ENCODE measurements around the gene SNPH.

Gene SNPH

DNA sequence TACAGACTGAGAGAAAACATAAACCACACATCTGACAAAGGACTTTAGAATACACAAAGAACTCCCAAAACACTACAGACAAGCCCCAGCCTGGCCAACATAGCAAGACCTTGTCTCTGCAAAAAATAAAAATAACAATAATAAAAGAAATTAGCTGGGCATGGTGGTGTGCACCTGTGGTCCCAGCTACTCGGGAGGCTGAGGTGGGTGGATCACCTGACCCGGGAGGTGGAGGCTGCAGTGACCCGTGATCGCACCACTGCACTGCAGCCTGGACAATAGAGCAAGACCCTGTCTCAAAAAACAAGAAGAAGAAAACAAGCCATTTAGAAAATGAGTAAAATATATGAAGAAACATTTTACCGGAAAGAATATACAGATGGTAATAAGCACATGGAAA lies 49.7 kb downstream of the SNPH start:
- TF ChIP-seq, protein P1, sequence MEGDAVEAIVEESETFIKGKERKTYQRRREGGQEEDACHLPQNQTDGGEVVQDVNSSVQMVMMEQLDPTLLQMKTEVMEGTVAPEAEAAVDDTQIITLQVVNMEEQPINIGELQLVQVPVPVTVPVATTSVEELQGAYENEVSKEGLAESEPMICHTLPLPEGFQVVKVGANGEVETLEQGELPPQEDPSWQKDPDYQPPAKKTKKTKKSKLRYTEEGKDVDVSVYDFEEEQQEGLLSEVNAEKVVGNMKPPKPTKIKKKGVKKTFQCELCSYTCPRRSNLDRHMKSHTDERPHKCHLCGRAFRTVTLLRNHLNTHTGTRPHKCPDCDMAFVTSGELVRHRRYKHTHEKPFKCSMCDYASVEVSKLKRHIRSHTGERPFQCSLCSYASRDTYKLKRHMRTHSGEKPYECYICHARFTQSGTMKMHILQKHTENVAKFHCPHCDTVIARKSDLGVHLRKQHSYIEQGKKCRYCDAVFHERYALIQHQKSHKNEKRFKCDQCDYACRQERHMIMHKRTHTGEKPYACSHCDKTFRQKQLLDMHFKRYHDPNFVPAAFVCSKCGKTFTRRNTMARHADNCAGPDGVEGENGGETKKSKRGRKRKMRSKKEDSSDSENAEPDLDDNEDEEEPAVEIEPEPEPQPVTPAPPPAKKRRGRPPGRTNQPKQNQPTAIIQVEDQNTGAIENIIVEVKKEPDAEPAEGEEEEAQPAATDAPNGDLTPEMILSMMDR (IDR thresholded peaks at IDR 0.05), result no peak

DNA sequence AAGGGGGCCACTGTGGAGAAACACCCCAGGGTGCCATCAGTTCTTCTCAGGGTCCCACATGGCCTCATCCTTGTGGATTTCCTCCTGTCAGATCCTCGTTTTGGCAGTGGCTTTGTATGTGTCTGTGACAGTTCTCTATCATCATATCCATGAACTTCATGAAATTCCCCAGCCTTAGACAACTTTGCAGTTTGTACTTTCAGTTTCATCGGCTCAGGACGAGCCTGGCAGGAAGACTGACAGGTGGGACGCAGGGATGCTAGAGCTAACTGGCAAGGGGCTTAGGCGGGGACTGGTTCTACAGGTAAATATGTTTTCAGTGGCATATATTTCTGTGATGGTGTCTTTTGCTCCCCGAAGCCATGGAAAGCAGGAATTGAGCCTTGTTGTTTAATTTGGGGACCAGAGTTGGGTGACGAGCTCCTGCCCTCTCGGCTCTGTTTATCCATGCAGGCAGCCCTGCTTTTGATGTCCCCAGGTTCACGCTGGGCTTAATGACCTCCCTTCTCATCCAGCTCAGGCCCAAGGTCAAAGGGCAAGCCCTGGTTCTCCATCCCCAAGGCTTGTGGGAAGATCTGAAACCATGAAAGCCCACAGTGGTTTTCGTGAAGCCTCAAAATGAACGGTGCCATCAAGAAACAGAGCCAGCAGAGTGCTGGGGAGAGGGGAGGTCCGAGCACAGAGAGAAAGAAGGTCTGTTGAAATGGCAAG lies 51.6 kb downstream of the SNPH start:
- TF ChIP-seq, protein P1 (IDR thresholded peaks at IDR 0.05), result no peak

DNA sequence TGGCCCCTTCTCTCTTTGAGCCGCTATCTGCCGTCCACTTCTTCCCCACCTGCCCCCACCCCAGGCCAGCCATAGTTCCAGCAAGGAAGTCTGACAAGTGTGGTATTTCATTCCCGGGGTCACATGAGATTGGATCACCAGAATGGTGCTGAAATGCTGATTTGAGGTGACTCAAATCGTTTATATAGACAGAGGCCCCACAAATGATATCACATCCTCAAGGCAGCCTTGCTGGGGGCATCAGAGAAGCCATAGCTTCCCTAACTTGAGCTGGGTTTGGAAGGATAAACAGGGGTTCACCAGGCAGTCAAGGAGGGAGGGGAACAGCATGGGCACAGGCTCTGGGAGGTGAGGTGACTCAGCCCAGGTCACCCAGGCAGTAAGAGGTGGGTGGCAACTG lies 53.0 kb downstream of the SNPH start:
- TF ChIP-seq, protein P1 (IDR thresholded peaks at IDR 0.05), result no peak

DNA sequence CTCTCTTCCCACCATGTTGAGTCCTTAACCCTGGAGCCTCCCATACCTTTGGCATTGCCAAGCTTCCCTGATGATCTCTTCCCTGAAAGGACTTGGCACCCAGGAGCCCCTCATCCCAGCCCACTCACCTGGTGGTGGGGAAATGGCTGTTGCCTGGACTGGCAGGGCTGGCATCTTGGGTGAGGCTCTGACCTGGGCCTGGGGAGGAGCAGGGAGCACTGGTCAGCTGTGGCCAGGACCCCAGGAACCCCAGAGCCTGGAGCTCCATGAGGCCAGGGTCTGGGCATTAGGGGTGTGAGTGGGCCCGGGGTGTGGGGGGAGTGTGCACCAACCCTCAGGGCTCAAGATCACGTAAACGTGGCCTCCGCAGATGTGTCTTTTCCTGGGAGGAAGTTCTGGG lies 53.4 kb downstream of the SNPH start:
- TF ChIP-seq, protein P1 (IDR thresholded peaks at IDR 0.05), result no peak

DNA sequence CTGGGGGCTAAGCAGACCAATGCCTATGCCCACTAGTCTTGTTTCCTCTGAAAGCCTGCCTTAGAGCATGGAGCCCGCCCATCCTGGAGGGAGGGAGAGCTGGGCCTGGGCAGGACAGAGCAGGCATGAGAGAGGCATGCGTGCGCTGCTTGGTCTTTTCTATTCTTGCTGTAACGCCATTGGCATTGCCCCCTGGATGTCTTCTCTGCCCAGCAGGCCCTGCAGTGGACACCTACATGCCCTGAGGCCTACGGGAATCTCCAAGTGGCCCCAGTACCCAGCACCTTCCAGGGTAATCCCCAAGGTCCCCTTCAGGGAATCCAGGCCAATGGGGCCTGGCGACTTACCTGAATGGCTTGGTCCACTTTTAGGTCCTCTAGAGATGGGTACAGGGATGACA lies 53.9 kb downstream of the SNPH start:
- TF ChIP-seq, protein P1 (IDR thresholded peaks at IDR 0.05), result no peak

DNA sequence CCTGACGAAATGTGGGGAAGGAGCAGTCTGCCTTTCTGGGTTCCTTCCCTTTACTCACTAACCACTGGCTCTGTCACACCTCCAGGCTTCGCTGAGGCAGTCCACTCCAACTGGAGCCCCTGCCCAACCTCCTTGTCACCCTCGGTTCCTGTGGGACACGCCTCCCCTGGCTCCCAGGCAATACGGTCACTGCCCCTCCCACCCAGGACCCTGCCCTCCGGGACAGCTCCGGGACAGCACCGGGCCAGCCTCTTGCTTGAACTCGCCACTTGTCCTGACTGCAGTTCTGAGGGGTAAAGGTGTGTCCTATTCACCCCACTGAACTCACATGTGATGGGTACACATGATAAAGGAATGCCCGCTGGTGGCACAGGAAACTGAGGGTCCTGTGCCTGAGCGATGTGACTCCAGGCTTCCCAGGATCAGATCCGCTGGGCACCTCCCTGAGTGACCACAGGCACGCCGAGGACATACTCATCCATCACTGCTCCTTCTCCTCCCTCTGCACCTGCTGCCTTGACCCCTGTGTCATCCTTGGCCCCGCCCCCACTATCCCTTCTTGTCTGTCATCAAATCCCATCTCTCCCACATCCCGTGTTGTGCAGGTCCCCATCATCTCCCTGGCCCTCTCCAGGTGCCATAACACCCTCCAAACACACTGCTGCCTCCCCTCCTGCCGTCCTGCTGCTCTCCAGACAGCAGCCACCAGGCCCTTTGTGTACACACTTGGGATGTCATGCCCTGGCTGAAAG lies 55.0 kb downstream of the SNPH start:
- TF ChIP-seq, protein P1 (IDR thresholded peaks at IDR 0.05), result no peak

DNA sequence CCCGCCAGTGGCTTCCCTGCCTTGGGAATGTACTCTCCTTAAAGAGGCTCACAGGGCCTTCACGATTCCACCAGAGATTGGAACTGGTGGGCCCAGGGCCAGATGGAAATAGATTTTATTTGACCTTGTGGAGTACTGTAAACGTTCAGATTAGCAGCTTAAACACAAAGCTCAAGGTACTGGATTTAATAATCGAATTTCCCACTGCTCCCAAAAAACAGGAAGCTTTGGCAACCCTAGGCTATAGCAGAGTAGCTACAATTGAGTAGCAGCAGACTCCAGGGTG lies 55.5 kb downstream of the SNPH start:
- TF ChIP-seq, protein P1 (IDR thresholded peaks at IDR 0.05), result no peak
